H1 (cell line): Measurements from ENCODE around the gene FMNL2. TPM values are rescaled to one million over a fixed set of nuclear protein-coding genes. Genes with fewer than 3 reads are reported as not detected.

Experiments used
- CTCF ChIA-PET: fragments of 300-600 bp; sonication (Branson Sonifier 250); formaldehyde crosslinking; loops from one replicate; lab custom pipeline; 2021; ENCODE audit not compliant: partially characterized antibody; lab: Charles Lee
- POLR2A ChIA-PET: fragments of 300-600 bp; sonication (Branson Sonifier 250); formaldehyde crosslinking; loops from one replicate; lab custom pipeline; 2021; ENCODE audit warnings: inconsistent platforms; ENCODE audit not compliant: partially characterized antibody; lab: Charles Lee
- DNase-seq, 2 experiments: peaks; one replicate each; pipeline versions ENCODE4 v3.0.0 to v3.0.0-alpha.2; 2010 to 2022; ENCODE audit warnings: low spot score in 2 of 2, low read depth in 1 of 2, mixed read lengths in 1 of 2
- FAIRE-seq: peaks from 2 replicates; lab custom pipeline; 2011; peaks lifted over from hg19 to GRCh38; lab: Jason Lieb, UNC
- H2AFZ ChIP-seq: 2 replicates; pipeline ENCODE4 v1.8.1; 2012; ENCODE audit warnings: low read length, inconsistent platforms
- H2AK5ac ChIP-seq: 2 replicates; pipeline ENCODE4 v1.6.1; 2013; ENCODE audit warnings: low read depth, low read length
- H2BK120ac ChIP-seq: replicated peaks from 2 replicates; pipeline ENCODE3; 2013; ENCODE audit warnings: low read depth, low read length, inconsistent platforms
- H2BK12ac ChIP-seq: 2 replicates; pipeline ENCODE4 v1.6.1; 2013; ENCODE audit warnings: low read depth, low read length
- H2BK15ac ChIP-seq: 2 replicates; pipeline ENCODE4 v1.6.1; 2013; ENCODE audit warnings: low read length
- H2BK20ac ChIP-seq: 2 replicates; pipeline ENCODE4 v1.6.1; 2013; ENCODE audit warnings: low read length
- H2BK5ac ChIP-seq: 2 replicates; pipeline ENCODE4 v1.6.1; 2013; ENCODE audit warnings: low read depth, low read length
- H3K14ac ChIP-seq: 2 replicates; pipeline ENCODE4 v1.6.1; 2013; ENCODE audit warnings: inconsistent platforms; ENCODE audit not compliant: insufficient read length
- H3K18ac ChIP-seq: 2 replicates; pipeline ENCODE4 v1.6.1; 2013; ENCODE audit warnings: low read length; ENCODE audit errors: extremely low read depth
- H3K23ac ChIP-seq: 2 replicates; pipeline ENCODE4 v1.6.1; 2013; ENCODE audit warnings: inconsistent platforms; ENCODE audit not compliant: insufficient read length
- H3K23me2 ChIP-seq: 2 replicates; pipeline ENCODE4 v1.6.1; 2013; ENCODE audit warnings: low read depth, low read length
- H3K27ac ChIP-seq: 2 replicates; pipeline ENCODE4 v1.6.1; 2011; ENCODE audit warnings: low read depth, low read length, inconsistent platforms
- H3K27me3 ChIP-seq, 4 experiments: replicated peaks in 1 of 4; 1 replicate in 1 of 4; 2 replicates in 3 of 4; pipeline versions ENCODE4 v1.6.1 to v1.8.1; 2011 to 2013; ENCODE audit warnings: low read length in 3 of 4, mild to moderate bottlenecking in 3 of 4, inconsistent platforms in 2 of 4, mixed read lengths in 2 of 4, moderate library complexity in 1 of 4; ENCODE audit not compliant: control insufficient read depth in 3 of 4, insufficient read depth in 3 of 4; ENCODE audit errors: extremely low read depth in 1 of 4
- H3K36me3 ChIP-seq, 4 experiments: 2 replicates each; pipeline versions ENCODE4 v1.6.1 to v1.8.1; 2011 to 2013; ENCODE audit warnings: mild to moderate bottlenecking in 4 of 4, low read length in 3 of 4, moderate library complexity in 2 of 4, control low read depth in 1 of 4, inconsistent platforms in 1 of 4; ENCODE audit not compliant: insufficient read depth in 4 of 4, control insufficient read depth in 2 of 4
- H3K4ac ChIP-seq: replicated peaks from 2 replicates; pipeline ENCODE3; 2013; ENCODE audit warnings: low read length, low read depth, mixed read lengths, inconsistent platforms; ENCODE audit not compliant: insufficient read length
- H3K4me1 ChIP-seq, 4 experiments: replicated peaks in 1 of 4; 1 replicate in 1 of 4; 2 replicates in 3 of 4; pipeline versions ENCODE4 v1.6.1 to v1.8.1; 2011 to 2013; ENCODE audit warnings: low read length in 3 of 4, inconsistent platforms in 2 of 4, mixed read lengths in 1 of 4; ENCODE audit not compliant: insufficient read depth in 4 of 4, control insufficient read depth in 3 of 4
- H3K4me2 ChIP-seq, 2 experiments: 2 replicates each; pipeline versions ENCODE4 v1.6.1 to v1.8.1; 2011 to 2013; ENCODE audit warnings: low read depth in 2 of 2, low read length in 2 of 2, control low read depth in 1 of 2, inconsistent platforms in 1 of 2, mild to moderate bottlenecking in 1 of 2; ENCODE audit not compliant: insufficient read depth in 1 of 2
- H3K4me3 ChIP-seq, 4 experiments: fragments of 200-600, 300-600 bp in 1 of 4; sonication (generic), shearing (Covaris generic), sonication (Bioruptor Twin) in 1 of 4; 2 replicates each; pipeline versions ENCODE4 v1.5.1 to v1.8.1; 2011 to 2016; ENCODE audit warnings: low read length in 4 of 4, low read depth in 3 of 4, control low read depth in 2 of 4, inconsistent platforms in 2 of 4, mild to moderate bottlenecking in 2 of 4, mixed read lengths in 1 of 4, moderate library complexity in 1 of 4; ENCODE audit not compliant: insufficient read depth in 2 of 4; ENCODE audit errors: extremely low read depth in 1 of 4
- H3K56ac ChIP-seq: replicated peaks from 2 replicates; pipeline ENCODE3; 2013; ENCODE audit warnings: low read depth, mild to moderate bottlenecking, mixed read lengths, low read length, inconsistent platforms; ENCODE audit not compliant: insufficient read length
- H3K79me1 ChIP-seq: 2 replicates; pipeline ENCODE4 v1.6.1; 2013; ENCODE audit warnings: low read depth, low read length, control low read depth
- H3K79me2 ChIP-seq, 2 experiments: 2 replicates each; pipeline versions ENCODE4 v1.6.1 to v1.8.1; 2012 to 2013; ENCODE audit warnings: low read length in 2 of 2, mild to moderate bottlenecking in 2 of 2, inconsistent platforms in 1 of 2; ENCODE audit not compliant: insufficient read depth in 2 of 2, control insufficient read depth in 1 of 2
- H3K9ac ChIP-seq, 4 experiments: replicated peaks in 1 of 4; 1 replicate in 1 of 4; 2 replicates in 3 of 4; pipeline versions ENCODE4 v1.6.1 to v1.8.1; 2011 to 2013; ENCODE audit warnings: low read depth in 3 of 4, low read length in 3 of 4, control low read depth in 2 of 4, mild to moderate bottlenecking in 2 of 4, moderate library complexity in 2 of 4, inconsistent platforms in 1 of 4; ENCODE audit errors: extremely low read depth in 1 of 4
- H3K9me3 ChIP-seq, 2 experiments: 2 replicates each; pipeline versions ENCODE4 v1.6.1 to v1.8.1; 2012 to 2013; ENCODE audit warnings: mild to moderate bottlenecking in 2 of 2, moderate library complexity in 2 of 2, control low read depth in 1 of 2, inconsistent platforms in 1 of 2, low read depth in 1 of 2, low read length in 1 of 2, mixed read lengths in 1 of 2; ENCODE audit not compliant: insufficient read depth in 2 of 2
- H4K20me1 ChIP-seq, 2 experiments: replicated peaks in 1 of 2; 2 replicates each; pipeline versions ENCODE3 to v1.8.1; 2011 to 2013; ENCODE audit warnings: inconsistent platforms in 2 of 2, low read length in 2 of 2, mild to moderate bottlenecking in 1 of 2; ENCODE audit not compliant: insufficient read depth in 2 of 2, control insufficient read depth in 1 of 2
- H4K5ac ChIP-seq: 2 replicates; pipeline ENCODE4 v1.6.1; 2013; ENCODE audit warnings: low read length, low read depth, mixed read lengths, inconsistent platforms; ENCODE audit not compliant: insufficient read length
- H4K8ac ChIP-seq: 2 replicates; pipeline ENCODE4 v1.8.0; 2013; ENCODE audit warnings: mild to moderate bottlenecking, moderate library complexity, low read length, inconsistent platforms; ENCODE audit not compliant: insufficient read depth; ENCODE audit errors: extremely low read depth
- H4K91ac ChIP-seq: replicated peaks from 2 replicates; pipeline ENCODE3; 2013; ENCODE audit warnings: low read length, mixed read lengths, inconsistent platforms; ENCODE audit not compliant: insufficient read length
- CBX5 ChIP-seq: fragments of 300-800, 300-1000 bp; sonication (generic); IDR thresholded peaks from 2 replicates; pipeline ENCODE4 v1.7.1; 2016; ENCODE audit warnings: antibody characterized with exemption, low read length, low read depth
- CHD1 ChIP-seq: IDR thresholded peaks from 2 replicates; pipeline ENCODE4 v1.6.1; 2012; ENCODE audit warnings: low read depth, low read length, improper control_type of control experiment
- HDAC6 ChIP-seq: IDR thresholded peaks from one replicate; pipeline ENCODE4 v1.7.1; 2012; ENCODE audit warnings: low read depth, mild to moderate bottlenecking, inconsistent platforms, low read length, moderate library complexity
- POLR2A ChIP-seq, 2 experiments: IDR thresholded peaks; 1 replicate in 1 of 2; 2 replicates in 1 of 2; pipeline ENCODE4 v1.6.1; 2011; ENCODE audit warnings: low read depth in 2 of 2, low read length in 2 of 2, mild to moderate bottlenecking in 2 of 2; ENCODE audit errors: control extremely low read depth in 1 of 2
- POU5F1 ChIP-seq: IDR thresholded peaks from 2 replicates; pipeline ENCODE4 v1.6.1; 2011; ENCODE audit warnings: low read depth, mild to moderate bottlenecking, low read length, moderate library complexity
- RAD21 ChIP-seq, 2 experiments: IDR thresholded peaks in 1 of 2; conservative IDR thresholded peaks in 1 of 2; 2 replicates each; pipeline ENCODE4 v1.6.1; 2011; ENCODE audit warnings: low read depth in 2 of 2, low read length in 2 of 2, improper control_type of control experiment in 1 of 2, inconsistent platforms in 1 of 2, mild to moderate bottlenecking in 1 of 2, moderate library complexity in 1 of 2
- SIN3A ChIP-seq, 2 experiments: IDR thresholded peaks in 1 of 2; conservative IDR thresholded peaks in 1 of 2; 2 replicates each; pipeline ENCODE4 v1.6.1; 2011 to 2012; ENCODE audit warnings: low read length in 2 of 2, improper control_type of control experiment in 1 of 2, low read depth in 1 of 2, mild to moderate bottlenecking in 1 of 2
- SIX5 ChIP-seq: IDR thresholded peaks from 2 replicates; pipeline ENCODE4 v1.6.1; 2011; ENCODE audit warnings: mild to moderate bottlenecking, low read depth, low read length
- SRF ChIP-seq: IDR thresholded peaks from 2 replicates; pipeline ENCODE4 v1.6.1; 2011; ENCODE audit warnings: mild to moderate bottlenecking, low read depth, low read length, moderate library complexity
- WGBS, 2 experiments: shearing (Covaris generic) in 1 of 2; methylation state at CpG; one replicate each; pipeline versions ENCODE4 v1.1.6 to v1.1.7; 2013 to 2015; ENCODE audit warnings: low lambda C conversion rate in 2 of 2, mixed read lengths in 2 of 2, inconsistent platforms in 1 of 2, low coverage in 1 of 2, missing lambda C conversion rate in 1 of 2; ENCODE audit not compliant: insufficient replicate concordance in 2 of 2, insufficient coverage in 1 of 2, insufficient read length in 1 of 2; ENCODE audit errors: extremely low coverage in 1 of 2, missing lambda C conversion rate in 1 of 2; 5-methylcytosine and 5-hydroxymethylcytosine counted together
- polyA plus RNA-seq, 7 experiments: library from polyadenylated mRNA; depleted of rRNA in 3 of 7; stranded (reverse) in 5 of 7; unstranded in 2 of 7; fragments of >200 nt in 5 of 7; fragments of 200-250 nt in 2 of 7; gene quantifications; 1 replicate in 5 of 7; 2 replicates in 1 of 7; 4 replicates in 1 of 7; pipeline versions ENCODE4 v1.2.1 to v1.2.3, GENCODE V29; 2011 to 2013; ENCODE audit warnings: missing spikeins in 2 of 7, mixed read lengths in 2 of 7
- total RNA-seq: library from RNA; stranded (reverse); fragmentation: NEBNext Ultra II Directional; extraction: Animal tissue kit (Norgen Biotek cat#: 25700); gene quantifications from 2 replicates; pipeline ENCODE4 v1.2.1, GENCODE V29; 2021

Gene FMNL2
- total and polyA plus RNA-seq, 2 of the 8 experiments (the other 6 are each of a cell fraction or from before 2014, with no cell fraction given), result 15.5 to 45.1 TPM

DNA sequence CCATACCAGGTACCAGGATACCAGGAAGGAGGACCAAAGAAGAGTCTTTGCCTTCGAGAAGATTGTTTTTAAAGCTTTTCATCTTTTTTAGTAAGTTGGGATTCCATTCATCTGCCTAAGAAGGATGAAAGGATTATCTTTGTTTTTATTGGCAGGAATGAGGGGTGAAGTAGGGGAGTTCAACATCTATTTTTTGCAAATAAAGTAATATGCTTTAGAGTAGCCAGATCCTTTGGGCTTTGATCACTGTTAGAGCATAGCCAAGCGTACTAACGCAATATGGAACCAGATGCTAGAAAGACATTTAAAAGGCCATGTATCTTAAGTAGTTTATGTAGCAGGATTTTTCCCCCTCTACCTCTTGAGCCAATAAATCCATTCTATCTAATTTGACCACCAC lies 249.3 kb downstream of the FMNL2 start:
- 86% methylated on average over 3 of the region's 3 CpGs; no CpG with 5 or more reads in 1 of the 2 experiments for WGBS, 2 experiments
- no peak for DNase-seq
- Histone ChIP-seq H3K56ac (no peak overlapping the region), H3K9me3 (no peaks in the 10 kb centered on the region), H4K8ac (no peak overlapping the region), H2BK20ac (no peak overlapping the region), H3K27me3 (no peaks in the 10 kb centered on the region), H2AK5ac (no peak overlapping the region), H3K23ac (no peak overlapping the region), H2BK120ac (no peak overlapping the region), H3K79me1 (no peaks in the 10 kb centered on the region), H3K4me2 (no peak overlapping the region), H2BK15ac (no peak overlapping the region), H2BK12ac (no peak overlapping the region), H4K91ac (no peak overlapping the region), H2AFZ (no peak overlapping the region), H3K79me2 (no peaks in the 10 kb centered on the region), H3K36me3 (peaks cover 2 to 7% (median 3%) of the 10 kb centered on the region in 4 experiments; a peak in 4 of 8 replicates), H3K4ac (no peak overlapping the region), H3K4me3 (no peak overlapping the region), H3K14ac (no peak overlapping the region), H3K18ac (no peak overlapping the region), H3K23me2 (no peaks in the 10 kb centered on the region), H3K4me1 (no peaks in the 10 kb centered on the region)
- POLR2A ChIA-PET, result no interaction called here
- TF ChIP-seq POLR2A (IDR thresholded peaks at IDR 0.05; ENCODE audit: control extremely low read depth in 1 of 2, low read depth in 2 of 2, low read length in 2 of 2) (no peak), CBX5 (no peak), SIN3A (conservative IDR thresholded peaks at IDR 0.05 in 1 of 2, IDR thresholded peaks at IDR 0.05 in 1 of 2; ENCODE audit: low read depth in 1 of 2, low read length in 2 of 2) (no peak), HDAC6 (no peak), POU5F1 (no peak), SIX5 (no peak), SRF (no peak), CHD1 (no peak), RAD21 (IDR thresholded peaks at IDR 0.05 in 1 of 2, conservative IDR thresholded peaks at IDR 0.05 in 1 of 2; ENCODE audit: low read depth in 2 of 2, low read length in 2 of 2) (no peak)
- TF ChIP-seq, all 59 proteins: peak for 0
- Histone ChIP-seq H2BK5ac (no peak overlapping the region), H4K5ac (no peak overlapping the region), H4K20me1 (no peaks in the 10 kb centered on the region), H3K9ac (no peak overlapping the region), H3K27ac (no peak overlapping the region)
- FAIRE-seq, result no peak
- CTCF ChIA-PET, result no interaction called here
